ENCODE measurements around the gene NHSL2. TPM values are rescaled to one million over a fixed set of nuclear protein-coding genes. Genes with fewer than 3 reads are reported as not detected.
A peak's percentile ranks its signal among the peaks of the same experiment; 100 is the strongest.

The NHSL2 gene
- total and polyA plus RNA-seq, 3 experiments from 2014 or later, result 0.51 to 17.8 (median 1.1) TPM

GRCh38 chrX:72080150-72080549 lies 169.5 kb downstream of the NHSL2 start:
- H3K9me3 Mint-ChIP-seq, result no peaks in the 10 kb centered on the region
- H3K4me1 ChIP-seq (ENCODE audit: insufficient read depth, low read length), result peaks cover 7% of the 10 kb centered on the region

DNA sequence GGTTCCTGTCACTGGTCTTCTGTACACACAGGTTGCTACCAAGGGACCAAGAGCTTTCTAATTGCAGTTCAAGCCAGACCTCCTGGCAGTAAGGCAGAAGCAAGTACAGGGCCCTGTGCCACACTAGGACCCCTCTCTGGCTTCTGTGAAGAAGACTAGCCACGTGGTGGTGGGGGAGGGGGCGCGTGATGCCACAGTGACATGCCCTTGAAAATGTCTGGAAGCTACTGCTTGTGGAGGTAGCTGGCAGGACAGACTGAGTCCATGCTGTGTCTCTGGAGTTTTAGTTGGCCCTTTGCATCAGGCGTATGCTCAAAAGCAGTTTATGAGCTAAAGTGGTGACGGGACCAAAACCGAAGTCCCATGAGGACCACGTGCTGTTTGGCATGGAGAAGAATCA lies 170.2 kb downstream of the NHSL2 start:
- Histone ChIP-seq H3K4me3 (ENCODE audit: low read length) (no peak overlapping the region), H3K27me3 (ENCODE audit: insufficient read depth, low read length, poor library complexity, severe bottlenecking) (no peaks in the 10 kb centered on the region), H3K9me3 (ENCODE audit: low read length) (no peaks in the 10 kb centered on the region), H3K36me3 (ENCODE audit: insufficient read depth, low read length) (no peaks in the 10 kb centered on the region), H3K4me1 (ENCODE audit: insufficient read depth, low read length) (peaks cover 7% of the 10 kb centered on the region), H3K27ac (ENCODE audit: low read depth, low read length) (no peak overlapping the region)
- ChIA-PET CTCF (no interaction called here), POLR2A (no interaction called here)
- peaks cover 0 to 8% of the 10 kb centered on the region in 2 donors for H3K27me3 Mint-ChIP-seq
- H3K4me3 Mint-ChIP-seq, result no peak overlapping the region
- no peak for DNase-seq
- peaks cover 12 to 19% (median 17%) of the 10 kb centered on the region in 3 donors for H3K4me1 Mint-ChIP-seq
- no peak overlapping the region for H3K27ac Mint-ChIP-seq
- H3K36me3 Mint-ChIP-seq, result peaks cover 0 to 2% (median 0%) of the 10 kb centered on the region in 3 donors
- H3K9me3 Mint-ChIP-seq, result no peaks in the 10 kb centered on the region

More at GRCh38 chrX:72080150-72080549, 169.5 kb downstream of the NHSL2 start:
- CTCF ChIA-PET, result no interaction called here
- Mint-ChIP-seq H3K36me3 (peaks cover 0 to 2% (median 0%) of the 10 kb centered on the region in 3 donors), H3K4me3 (no peak overlapping the region), H3K27me3 (peaks cover 0 to 8% of the 10 kb centered on the region in 2 donors), H3K4me1 (peaks cover 12 to 19% (median 17%) of the 10 kb centered on the region in 3 donors), H3K27ac (peak overlapping the region in 2 of 8 donors; percentile 63 to 72)
- POLR2A ChIA-PET, result no interaction called here
- Histone ChIP-seq H3K27me3 (ENCODE audit: insufficient read depth, low read length, poor library complexity, severe bottlenecking) (no peaks in the 10 kb centered on the region), H3K27ac (ENCODE audit: low read depth, low read length) (no peak overlapping the region), H3K9me3 (ENCODE audit: low read length) (no peaks in the 10 kb centered on the region), H3K36me3 (ENCODE audit: insufficient read depth, low read length) (no peaks in the 10 kb centered on the region), H3K4me3 (ENCODE audit: low read length) (no peak overlapping the region)
- DNase-seq, result no peak

- no peaks in the 10 kb centered on the region for H3K36me3 ChIP-seq (ENCODE audit: insufficient read depth, low read length)
- H3K27ac ChIP-seq (ENCODE audit: low read depth, low read length), result no peak overlapping the region
- Mint-ChIP-seq H3K9me3 (no peaks in the 10 kb centered on the region), H3K4me1 (peaks cover 12 to 19% (median 17%) of the 10 kb centered on the region in 3 donors), H3K36me3 (peaks cover 0 to 2% (median 0%) of the 10 kb centered on the region in 3 donors), H3K27ac (peak overlapping the region in 1 of 8 donors; percentile 75), H3K4me3 (no peak overlapping the region), H3K27me3 (peaks cover 0 to 10% of the 10 kb centered on the region in 2 donors)
- POLR2A ChIA-PET, result interaction anchor here (1.0 kb wide), 1 partner anchor 13 kb away, joined by 4 read pairs; no protein-coding TSS in a partner anchor
- CTCF ChIA-PET, result no interaction called here
- H3K4me3 ChIP-seq (ENCODE audit: low read length), result no peak overlapping the region
- no peaks in the 10 kb centered on the region for H3K9me3 ChIP-seq (ENCODE audit: low read length)
- H3K27me3 ChIP-seq (ENCODE audit: insufficient read depth, low read length, poor library complexity, severe bottlenecking), result no peaks in the 10 kb centered on the region
- peaks cover 7% of the 10 kb centered on the region for H3K4me1 ChIP-seq (ENCODE audit: insufficient read depth, low read length)
- DNase-seq, result no peak
These were observed 171.1 kb downstream of the NHSL2 start for GRCh38 chrX:72081605-72082320.

DNA sequence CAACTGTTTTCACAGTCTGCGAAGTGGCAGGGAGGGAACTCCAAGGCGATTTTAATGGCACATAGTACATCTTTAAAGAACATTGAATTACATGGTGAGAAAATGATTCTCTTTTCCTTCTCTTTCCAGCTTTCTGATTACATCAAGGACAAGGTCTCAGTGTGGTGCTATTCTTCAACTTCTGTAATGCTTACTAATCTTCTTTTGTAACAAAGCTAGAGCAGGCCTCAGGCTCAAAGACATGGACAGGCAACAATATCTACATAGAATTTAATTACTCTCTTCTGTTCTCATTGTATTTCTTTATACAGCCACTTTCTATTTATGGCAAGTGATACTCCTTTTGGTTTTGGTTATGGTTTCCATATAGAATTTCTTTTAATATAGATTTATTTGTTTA lies 172.6 kb downstream of the NHSL2 start:
- Mint-ChIP-seq H3K9me3 (no peaks in the 10 kb centered on the region), H3K27ac (no peak overlapping the region), H3K36me3 (peaks cover 0 to 2% (median 0%) of the 10 kb centered on the region in 3 donors), H3K4me3 (no peak overlapping the region), H3K4me1 (peaks cover 3 to 8% (median 7%) of the 10 kb centered on the region in 3 donors), H3K27me3 (peaks cover 0 to 10% of the 10 kb centered on the region in 2 donors)
- Histone ChIP-seq H3K27ac (ENCODE audit: low read depth, low read length) (no peak overlapping the region), H3K4me3 (ENCODE audit: low read length) (no peak overlapping the region), H3K27me3 (ENCODE audit: insufficient read depth, low read length, poor library complexity, severe bottlenecking) (no peaks in the 10 kb centered on the region), H3K9me3 (ENCODE audit: low read length) (no peaks in the 10 kb centered on the region), H3K4me1 (ENCODE audit: insufficient read depth, low read length) (peaks cover 3% of the 10 kb centered on the region), H3K36me3 (ENCODE audit: insufficient read depth, low read length) (no peaks in the 10 kb centered on the region)
- no peak for DNase-seq
- CTCF ChIA-PET, result no interaction called here
- POLR2A ChIA-PET, result no interaction called here

- CTCF ChIA-PET, result no interaction called here
- DNase-seq, result no peak
- no peak overlapping the region for H3K4me3 ChIP-seq (ENCODE audit: low read length)
These were observed 173.5 kb downstream of the NHSL2 start for GRCh38 chrX:72084114-72084513.

GRCh38 chrX:72086995-72087394 lies 176.3 kb downstream of the NHSL2 start:
- H3K36me3 Mint-ChIP-seq, result no peaks in the 10 kb centered on the region
- no peaks in the 10 kb centered on the region for H3K9me3 ChIP-seq (ENCODE audit: low read length)
- H3K27me3 ChIP-seq (ENCODE audit: insufficient read depth, low read length, poor library complexity, severe bottlenecking), result no peaks in the 10 kb centered on the region
- no peaks in the 10 kb centered on the region for H3K4me1 ChIP-seq (ENCODE audit: insufficient read depth, low read length)
- H3K9me3 Mint-ChIP-seq, result no peaks in the 10 kb centered on the region
- ChIA-PET CTCF (no interaction called here), POLR2A (no interaction called here)
- no peak overlapping the region for H3K27ac Mint-ChIP-seq
- no peak for DNase-seq
- peaks cover 0 to 15% of the 10 kb centered on the region in 2 donors for H3K27me3 Mint-ChIP-seq
- H3K4me3 Mint-ChIP-seq, result no peak overlapping the region
- no peak overlapping the region for H3K27ac ChIP-seq (ENCODE audit: low read depth, low read length)
- peaks cover 0 to 6% (median 0%) of the 10 kb centered on the region in 3 donors for H3K4me1 Mint-ChIP-seq
- H3K36me3 ChIP-seq (ENCODE audit: insufficient read depth, low read length), result no peaks in the 10 kb centered on the region
- H3K4me3 ChIP-seq (ENCODE audit: low read length), result no peak overlapping the region

More at GRCh38 chrX:72084114-72084513, 173.5 kb downstream of the NHSL2 start:
- Mint-ChIP-seq H3K27ac (no peak overlapping the region), H3K4me1 (peaks cover 0 to 5% (median 0%) of the 10 kb centered on the region in 3 donors), H3K4me3 (no peak overlapping the region), H3K9me3 (no peaks in the 10 kb centered on the region), H3K27me3 (peaks cover 0 to 11% of the 10 kb centered on the region in 2 donors), H3K36me3 (peaks cover 0 to under 1% (median 0%) of the 10 kb centered on the region in 3 donors)
- POLR2A ChIA-PET, result no interaction called here
- Histone ChIP-seq H3K27me3 (ENCODE audit: insufficient read depth, low read length, poor library complexity, severe bottlenecking) (no peaks in the 10 kb centered on the region), H3K36me3 (ENCODE audit: insufficient read depth, low read length) (no peaks in the 10 kb centered on the region), H3K4me1 (ENCODE audit: insufficient read depth, low read length) (no peaks in the 10 kb centered on the region), H3K27ac (ENCODE audit: low read depth, low read length) (no peak overlapping the region), H3K9me3 (ENCODE audit: low read length) (no peaks in the 10 kb centered on the region)

DNA sequence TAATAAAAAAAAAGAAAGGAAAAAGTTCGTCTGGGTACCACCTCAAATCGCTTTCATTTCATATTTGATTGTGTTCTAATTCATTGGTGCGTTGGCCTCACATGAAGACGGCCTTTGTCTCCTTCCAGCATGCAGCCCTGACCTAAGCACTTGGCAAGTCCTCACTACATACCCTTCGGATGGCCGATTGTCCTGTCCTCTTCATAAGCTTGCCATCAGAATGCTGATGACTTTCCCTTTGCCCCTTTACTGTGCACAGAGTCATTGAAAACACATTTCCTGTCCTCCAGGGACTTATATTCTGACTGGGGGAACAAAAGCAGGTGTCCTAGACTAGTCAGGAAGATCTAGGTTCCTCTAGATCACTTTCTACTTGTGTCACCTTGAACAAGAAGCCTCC lies 178.1 kb downstream of the NHSL2 start:
- Histone ChIP-seq H3K4me3 (ENCODE audit: low read length) (no peak overlapping the region), H3K27me3 (ENCODE audit: insufficient read depth, low read length, poor library complexity, severe bottlenecking) (no peaks in the 10 kb centered on the region), H3K27ac (ENCODE audit: low read depth, low read length) (no peak overlapping the region), H3K36me3 (ENCODE audit: insufficient read depth, low read length) (no peaks in the 10 kb centered on the region), H3K9me3 (ENCODE audit: low read length) (no peaks in the 10 kb centered on the region), H3K4me1 (ENCODE audit: insufficient read depth, low read length) (no peaks in the 10 kb centered on the region)
- no peak for DNase-seq
- Mint-ChIP-seq H3K27ac (peak overlapping the region in 1 of 8 donors; percentile 30), H3K4me3 (no peak overlapping the region), H3K36me3 (no peaks in the 10 kb centered on the region), H3K27me3 (peaks cover 0 to 15% of the 10 kb centered on the region in 2 donors), H3K9me3 (no peaks in the 10 kb centered on the region), H3K4me1 (peaks cover 0 to 6% (median 0%) of the 10 kb centered on the region in 3 donors)
- CTCF ChIA-PET, result no interaction called here
- POLR2A ChIA-PET, result no interaction called here

DNA sequence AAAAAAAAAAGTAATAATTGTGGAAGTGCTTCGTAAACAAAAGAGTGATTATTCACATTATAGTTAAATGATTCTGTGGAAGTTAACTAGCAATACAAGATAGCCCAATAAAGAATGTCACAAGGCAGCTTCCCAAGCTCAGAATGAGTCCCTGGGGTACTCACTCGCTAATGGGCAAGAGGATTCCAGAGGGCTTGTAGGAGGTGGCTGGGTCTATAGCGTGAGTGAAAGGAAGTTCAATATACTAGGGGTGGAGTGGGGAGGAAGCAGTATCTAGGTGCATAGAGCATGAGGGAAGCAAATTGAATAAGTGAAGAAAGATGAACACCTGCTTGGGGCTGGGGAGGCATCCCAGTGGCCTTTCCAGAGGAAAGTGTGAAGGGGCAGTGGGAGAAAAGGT lies 178.6 kb downstream of the NHSL2 start:
- Histone ChIP-seq H3K27ac (ENCODE audit: low read depth, low read length) (no peak overlapping the region), H3K4me3 (ENCODE audit: low read length) (no peak overlapping the region), H3K36me3 (ENCODE audit: insufficient read depth, low read length) (no peaks in the 10 kb centered on the region), H3K9me3 (ENCODE audit: low read length) (no peaks in the 10 kb centered on the region), H3K4me1 (ENCODE audit: insufficient read depth, low read length) (no peaks in the 10 kb centered on the region), H3K27me3 (ENCODE audit: insufficient read depth, low read length, poor library complexity, severe bottlenecking) (no peaks in the 10 kb centered on the region)
- H3K4me1 Mint-ChIP-seq, result peaks cover 0 to 8% (median 2%) of the 10 kb centered on the region in 3 donors
- no peak for DNase-seq
- ChIA-PET CTCF (no interaction called here), POLR2A (no interaction called here)
- H3K27ac Mint-ChIP-seq, result peak overlapping the region in 1 of 8 donors; percentile 30
- H3K4me3 Mint-ChIP-seq, result no peak overlapping the region
- H3K36me3 Mint-ChIP-seq, result no peaks in the 10 kb centered on the region
- H3K9me3 Mint-ChIP-seq, result no peaks in the 10 kb centered on the region
- peaks cover 0 to 15% of the 10 kb centered on the region in 2 donors for H3K27me3 Mint-ChIP-seq

All from CD8-positive, alpha-beta memory T cell (primary cell).